K562 (cell line): Measurements from ENCODE around the gene GCN1. TPM values are rescaled to one million over a fixed set of nuclear protein-coding genes. Genes with fewer than 3 reads are reported as not detected.

Experiments used
- ATAC-seq: fragments of 200-7000 bp; cut with Tn5 transposase; 3 replicates; pipeline ENCODE4 v1.9.1; 2020; ENCODE audit warnings: moderate library complexity
- BruUV-seq: library from RNA; stranded (reverse); fragments of 400-500 nt; replicated peaks from 2 replicates; lab custom pipeline; 2021; lab: Mats Ljungman, UMichigan
- CTCF ChIA-PET: fragments of 300-600 bp; formaldehyde crosslinking; extraction: SDS; loops from one replicate; lab custom pipeline; 2021; ENCODE audit warnings: low intra/inter-chr PET ratio; lab: Yijun Ruan, JAX
- POLR2A ChIA-PET: fragments of 300-600, 350-650 bp; sonication (Branson Sonifier 250); formaldehyde crosslinking; extraction: SDS; loops from one replicate; lab custom pipeline; 2021; ENCODE audit warnings: antibody characterized with exemption, inconsistent platforms; lab: Yijun Ruan, JAX
- DNase-seq, 4 experiments: peaks; one replicate each; pipeline versions ENCODE4 v3.0.0 to v3.0.0-alpha.2; 2011 to 2018; ENCODE audit warnings: low spot score in 3 of 4, mixed read lengths in 3 of 4; ENCODE audit errors: extremely low read depth in 1 of 4
- FAIRE-seq: peaks from 2 replicates; lab custom pipeline; 2011; peaks lifted over from hg19 to GRCh38; lab: Jason Lieb, UNC
- H2AFZ ChIP-seq: 2 replicates; pipeline ENCODE4 v1.6.0; 2011; ENCODE audit warnings: low read depth, low read length, control low read depth, inconsistent platforms
- H3K27ac ChIP-seq: fragments of 200-600 bp; 3 replicates; pipeline ENCODE4 v1.8.0; 2011; ENCODE audit warnings: low read depth, mild to moderate bottlenecking, control low read depth, inconsistent platforms, low read length, moderate library complexity, mixed read lengths; ENCODE audit errors: extremely low read depth
- H3K27me3 ChIP-seq, 2 experiments: fragments of 300-600 bp in 1 of 2; 2 replicates in 1 of 2; 3 replicates in 1 of 2; pipeline versions ENCODE4 v1.6.0 to v1.8.0; 2011; ENCODE audit warnings: inconsistent platforms in 2 of 2, low read length in 2 of 2, mild to moderate bottlenecking in 1 of 2, mixed read lengths in 1 of 2, moderate library complexity in 1 of 2; ENCODE audit not compliant: control insufficient read depth in 2 of 2, insufficient read depth in 2 of 2
- H3K36me3 ChIP-seq: fragments of 300-600 bp; 3 replicates; pipeline ENCODE4 v1.8.0; 2011; ENCODE audit warnings: mild to moderate bottlenecking, low read length, inconsistent platforms; ENCODE audit not compliant: control insufficient read depth, insufficient read depth
- H3K4me1 ChIP-seq, 2 experiments: fragments of 200-600 bp in 1 of 2; replicated peaks in 1 of 2; 2 replicates in 1 of 2; 3 replicates in 1 of 2; pipeline versions ENCODE4 v1.5.1 to v1.8.0; 2011; ENCODE audit warnings: inconsistent platforms in 2 of 2, low read length in 2 of 2, mild to moderate bottlenecking in 1 of 2, mixed read lengths in 1 of 2, moderate library complexity in 1 of 2; ENCODE audit not compliant: control insufficient read depth in 2 of 2, insufficient read depth in 2 of 2
- H3K4me2 ChIP-seq: 2 replicates; pipeline ENCODE4 v1.6.1; 2011; ENCODE audit warnings: low read length, control low read depth, inconsistent platforms, mixed read lengths; ENCODE audit not compliant: insufficient read depth
- H3K4me3 ChIP-seq: fragments of 200-600 bp; sonication (generic), shearing (Covaris generic); 2 replicates; pipeline ENCODE4 v1.5.1; 2016; ENCODE audit warnings: control low read depth, inconsistent platforms
- H3K79me2 ChIP-seq: fragments of 200-600 bp; 3 replicates; pipeline ENCODE4 v1.8.0; 2011; ENCODE audit warnings: low read length, inconsistent platforms; ENCODE audit not compliant: control insufficient read depth, insufficient read depth
- H3K9ac ChIP-seq, 2 experiments: 2 replicates each; pipeline versions ENCODE4 v1.6.0 to v1.6.1; 2011; ENCODE audit warnings: low read depth in 2 of 2, low read length in 2 of 2, control low read depth in 1 of 2, inconsistent platforms in 1 of 2, mild to moderate bottlenecking in 1 of 2, mixed read lengths in 1 of 2; ENCODE audit not compliant: insufficient read depth in 1 of 2
- H3K9me1 ChIP-seq: one replicate; pipeline ENCODE4 v1.6.0; 2011; ENCODE audit warnings: inconsistent platforms, mild to moderate bottlenecking, low read length, moderate library complexity; ENCODE audit not compliant: control insufficient read depth, insufficient read depth
- H3K9me3 ChIP-seq: replicated peaks from 2 replicates; pipeline ENCODE4 v1.5.1; 2011; ENCODE audit warnings: low read depth, low read length, inconsistent platforms; ENCODE audit not compliant: control insufficient read depth, insufficient read depth
- H4K20me1 ChIP-seq: replicated peaks from 2 replicates; pipeline ENCODE4 v1.6.1; 2011; ENCODE audit warnings: low read length, inconsistent platforms, mixed read lengths; ENCODE audit not compliant: control insufficient read depth, insufficient read depth
- BMI1 ChIP-seq: fragments of 150-350 bp; IDR thresholded peaks from 2 replicates; pipeline ENCODE4 v1.6.1; 2014; ENCODE audit warnings: low read length
- CBX2 ChIP-seq: fragments of 200-600 bp; sonication (generic); IDR thresholded peaks from one replicate; pipeline ENCODE4 v1.6.1; 2012; ENCODE audit warnings: mild to moderate bottlenecking, low read length, inconsistent platforms; ENCODE audit not compliant: insufficient read depth, poor library complexity, severe bottlenecking
- KAT7 ChIP-seq: sonication (generic); formaldehyde crosslinking; IDR thresholded peaks from 2 replicates; pipeline ENCODE4 v1.8.0; 2022; ENCODE audit warnings: missing genetic modification reagents, mild to moderate bottlenecking, borderline replicate concordance
- MAFK ChIP-seq: IDR thresholded peaks from 2 replicates; pipeline ENCODE4 v1.6.1; 2011; ENCODE audit warnings: low read length, improper control_type of control experiment
- NFE2L1 ChIP-seq: fragments of 450-650 bp; IDR thresholded peaks from 2 replicates; pipeline ENCODE4 v1.6.1; 2016; ENCODE audit warnings: missing genetic modification characterization, low read depth, mild to moderate bottlenecking, missing compliant biosample characterization, moderate library complexity, borderline replicate concordance
- NONO ChIP-seq, 2 experiments: fragments of 200-400 bp in 1 of 2; fragments of 450-650 bp in 1 of 2; formaldehyde crosslinking in 1 of 2; IDR thresholded peaks; 2 replicates each; pipeline ENCODE4 v1.6.1; 2017; ENCODE audit warnings: low read depth in 2 of 2, mild to moderate bottlenecking in 2 of 2, moderate library complexity in 2 of 2, low read length in 1 of 2
- POLR3A ChIP-seq: IDR thresholded peaks from 2 replicates; pipeline ENCODE4 v1.6.1; 2011; ENCODE audit warnings: borderline replicate concordance, mild to moderate bottlenecking, moderate library complexity; ENCODE audit not compliant: insufficient read length, insufficient read depth; ENCODE audit errors: extremely low read depth
- PTTG1 ChIP-seq: fragments of 450-650 bp; IDR thresholded peaks from 2 replicates; pipeline ENCODE4 v1.6.1; 2016; ENCODE audit warnings: low read depth, mild to moderate bottlenecking, missing genetic modification characterization, missing compliant biosample characterization
- RAD51 ChIP-seq: fragments of 450-650 bp; IDR thresholded peaks from 2 replicates; pipeline ENCODE4 v1.7.1; 2016; ENCODE audit warnings: low read depth, mild to moderate bottlenecking, borderline replicate concordance
- WGBS: fragments of 100-300 bp; shearing (Covaris generic); methylation state at CpG from one replicate; pipeline ENCODE4 v1.1.6; 2016; ENCODE audit warnings: low coverage, mixed read lengths; ENCODE audit not compliant: insufficient coverage; ENCODE audit errors: missing lambda C conversion rate; 5-methylcytosine and 5-hydroxymethylcytosine counted together
- in situ Hi-C: fragments of 300-500 bp; cut with MboI; formaldehyde crosslinking; loops from 4 replicates; pipeline ENCODE4 v1.15.0; 2018; ENCODE audit warnings: inconsistent platforms, mixed read lengths
- intact Hi-C: fragments of 100-400 bp; cut with micrococcal nuclease; formaldehyde crosslinking; loops from 2 replicates; pipeline ENCODE4 v1.14.2; 2022
- polyA plus RNA-seq, 8 experiments: library from polyadenylated mRNA; depleted of rRNA in 4 of 8; stranded (reverse) in 5 of 8; unstranded in 3 of 8; fragments of >200 nt; fragmentation: Nextera tagmentation in 2 of 8; fragmentation: Illumina TruSeq in 1 of 8; extraction: Ambion mirVana in 2 of 8; extraction: Trizol in 1 of 8; gene quantifications; 2 replicates each; pipeline versions ENCODE4 v1.2.1 to v1.2.3, GENCODE V29; 2011 to 2014; ENCODE audit warnings: inconsistent platforms in 1 of 8, missing spikeins in 1 of 8
- total RNA-seq, 7 experiments: library from RNA; depleted of rRNA in 6 of 7; stranded (reverse); fragments of >200 nt in 6 of 7; fragmentation: Illumina TruSeq in 2 of 7; extraction: Trizol in 2 of 7; gene quantifications; 2 replicates each; pipeline versions ENCODE4 v1.2.1 to v1.2.3, GENCODE V29; 2011 to 2021; ENCODE audit warnings: low replicate concordance in 1 of 7
- TF ChIP-seq, protein P1 (sequence below), 3 experiments: fragments of 200-800 bp in 1 of 3; sonication (Bioruptor generic) in 1 of 3; sonication (generic) in 1 of 3; formaldehyde crosslinking in 1 of 3; IDR thresholded peaks; 2 replicates each; pipeline versions ENCODE4 v1.6.1 to v1.8.0; 2016 to 2022; ENCODE audit warnings: mild to moderate bottlenecking in 2 of 3, missing compliant biosample characterization in 2 of 3, missing genetic modification characterization in 2 of 3, missing genetic modification reagents in 1 of 3
- TF ChIP-seq, protein P2 (sequence below): fragments of 250-450 bp; sonication (Bioruptor Pico); IDR thresholded peaks from 2 replicates; pipeline ENCODE4 v1.4.0; 2020; ENCODE audit warnings: mild to moderate bottlenecking
- TF ChIP-seq, protein P3 (sequence below): sonication (generic); formaldehyde crosslinking; IDR thresholded peaks from 2 replicates; pipeline ENCODE4 v1.9.0; 2022; ENCODE audit warnings: mild to moderate bottlenecking, missing genetic modification reagents
- TF ChIP-seq, protein P4 (sequence below): sonication (generic); formaldehyde crosslinking; IDR thresholded peaks from 2 replicates; pipeline ENCODE4 v1.8.0; 2022; ENCODE audit warnings: mild to moderate bottlenecking, missing genetic modification reagents
- TF ChIP-seq, protein P5 (sequence below): fragments of 250-450 bp; sonication (Bioruptor Pico); IDR thresholded peaks from 2 replicates; pipeline ENCODE4 v1.9.0; 2021; ENCODE audit warnings: mild to moderate bottlenecking
- TF ChIP-seq, protein P6 (sequence below): fragments of 450-650 bp; conservative IDR thresholded peaks from 2 replicates; pipeline ENCODE4 v1.6.1; 2016; ENCODE audit warnings: missing genetic modification characterization, low read depth, mild to moderate bottlenecking, missing compliant biosample characterization, moderate library complexity

The GCN1 gene
- total and polyA plus RNA-seq, 9 of the 15 experiments (the other 6 are each of a cell fraction or from before 2014, with no cell fraction given): 11.9 to 190 (median 51.7) TPM

DNA sequence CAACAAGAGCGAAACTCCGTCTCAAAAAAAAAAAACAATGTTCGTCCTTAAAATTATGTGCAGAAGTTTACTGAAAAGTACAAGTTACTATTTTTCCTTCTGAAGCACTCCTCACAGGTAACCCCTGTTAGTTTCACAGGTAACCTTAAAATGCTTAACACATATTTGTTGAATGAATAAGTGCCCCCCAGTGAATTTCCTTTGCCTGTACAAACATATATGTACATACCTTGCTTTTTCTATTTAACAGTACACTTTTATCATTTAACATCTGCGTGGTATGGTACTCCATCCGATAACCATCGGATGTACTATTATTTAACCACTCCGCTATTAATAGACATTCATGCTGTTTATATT, 76.6 kb downstream of the GCN1 start:
- Histone ChIP-seq H3K79me2 (peaks cover 56% of the 10 kb centered on the region), H3K4me1 (peaks cover 15 to 21% of the 10 kb centered on the region in 2 experiments; a peak in 4 of 5 replicates), H2AFZ (0 out of 2 replicates have a peak overlapping the region, but pooled peaks have one; percentile 16), H4K20me1 (peaks cover 10% of the 10 kb centered on the region; the same call in 1 of the 2 replicates), H3K27me3 (no peaks in the 10 kb centered on the region), H3K36me3 (peaks cover 30% of the 10 kb centered on the region), H3K4me2 (peak overlapping the region; percentile 88), H3K9me3 (no peaks in the 10 kb centered on the region), H3K9me1 (peaks cover 6% of the 10 kb centered on the region), H3K27ac (no peak overlapping the region; the same call in 2 of the 3 replicates), H3K9ac (peak overlapping the region; percentile 73 to 96; a peak in 3 of 4 replicates), H3K4me3 (peak overlapping the region; percentile 75)
- CTCF ChIA-PET: no interaction called here
- in situ Hi-C loops (no loop called here), intact Hi-C loops (loop anchor here (10.0 kb wide), 1 partner anchor 177 kb away; the partner anchor contains the start of genes RNU4-1 and RNU4-2)
- TF ChIP-seq NFE2L1 (tag) (no peak), POLR3A (no peak), RAD51 (no peak), PTTG1 (tag) (no peak), BMI1 (no peak), NONO (IDR thresholded peaks at IDR 0.05; ENCODE audit: low read depth in 2 of 2, low read length in 1 of 2) (no peak), CBX2 (no peak), MAFK (no peak), KAT7 (CRISPR knock-in tag) (no peak)
- TF ChIP-seq, protein P1, sequence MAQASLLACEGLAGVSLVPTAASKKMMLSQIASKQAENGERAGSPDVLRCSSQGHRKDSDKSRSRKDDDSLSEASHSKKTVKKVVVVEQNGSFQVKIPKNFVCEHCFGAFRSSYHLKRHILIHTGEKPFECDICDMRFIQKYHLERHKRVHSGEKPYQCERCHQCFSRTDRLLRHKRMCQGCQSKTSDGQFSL (CRISPR knock-in tag; IDR thresholded peaks at IDR 0.05): no peak
- TF ChIP-seq, protein P1 (tag; IDR thresholded peaks at IDR 0.05): no peak
- TF ChIP-seq, protein P2, sequence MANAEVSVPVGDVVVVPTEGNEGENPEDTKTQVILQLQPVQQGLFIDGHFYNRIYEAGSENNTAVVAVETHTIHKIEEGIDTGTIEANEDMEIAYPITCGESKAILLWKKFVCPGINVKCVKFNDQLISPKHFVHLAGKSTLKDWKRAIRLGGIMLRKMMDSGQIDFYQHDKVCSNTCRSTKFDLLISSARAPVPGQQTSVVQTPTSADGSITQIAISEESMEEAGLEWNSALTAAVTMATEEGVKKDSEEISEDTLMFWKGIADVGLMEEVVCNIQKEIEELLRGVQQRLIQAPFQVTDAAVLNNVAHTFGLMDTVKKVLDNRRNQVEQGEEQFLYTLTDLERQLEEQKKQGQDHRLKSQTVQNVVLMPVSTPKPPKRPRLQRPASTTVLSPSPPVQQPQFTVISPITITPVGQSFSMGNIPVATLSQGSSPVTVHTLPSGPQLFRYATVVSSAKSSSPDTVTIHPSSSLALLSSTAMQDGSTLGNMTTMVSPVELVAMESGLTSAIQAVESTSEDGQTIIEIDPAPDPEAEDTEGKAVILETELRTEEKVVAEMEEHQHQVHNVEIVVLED: no peak
- TF ChIP-seq, protein P3, sequence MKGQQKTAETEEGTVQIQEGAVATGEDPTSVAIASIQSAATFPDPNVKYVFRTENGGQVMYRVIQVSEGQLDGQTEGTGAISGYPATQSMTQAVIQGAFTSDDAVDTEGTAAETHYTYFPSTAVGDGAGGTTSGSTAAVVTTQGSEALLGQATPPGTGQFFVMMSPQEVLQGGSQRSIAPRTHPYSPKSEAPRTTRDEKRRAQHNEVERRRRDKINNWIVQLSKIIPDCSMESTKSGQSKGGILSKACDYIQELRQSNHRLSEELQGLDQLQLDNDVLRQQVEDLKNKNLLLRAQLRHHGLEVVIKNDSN (CRISPR knock-in tag): no peak
- TF ChIP-seq, protein P4, sequence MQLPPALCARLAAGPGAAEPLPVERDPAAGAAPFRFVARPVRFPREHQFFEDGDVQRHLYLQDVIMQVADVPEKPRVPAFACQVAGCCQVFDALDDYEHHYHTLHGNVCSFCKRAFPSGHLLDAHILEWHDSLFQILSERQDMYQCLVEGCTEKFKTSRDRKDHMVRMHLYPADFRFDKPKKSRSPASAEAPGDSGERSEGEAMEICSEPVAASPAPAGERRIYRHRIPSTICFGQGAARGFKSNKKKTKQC (CRISPR knock-in tag): no peak
- TF ChIP-seq, protein P5, sequence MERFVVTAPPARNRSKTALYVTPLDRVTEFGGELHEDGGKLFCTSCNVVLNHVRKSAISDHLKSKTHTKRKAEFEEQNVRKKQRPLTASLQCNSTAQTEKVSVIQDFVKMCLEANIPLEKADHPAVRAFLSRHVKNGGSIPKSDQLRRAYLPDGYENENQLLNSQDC (CRISPR knock-in tag): no peak
- TF ChIP-seq, protein P6, sequence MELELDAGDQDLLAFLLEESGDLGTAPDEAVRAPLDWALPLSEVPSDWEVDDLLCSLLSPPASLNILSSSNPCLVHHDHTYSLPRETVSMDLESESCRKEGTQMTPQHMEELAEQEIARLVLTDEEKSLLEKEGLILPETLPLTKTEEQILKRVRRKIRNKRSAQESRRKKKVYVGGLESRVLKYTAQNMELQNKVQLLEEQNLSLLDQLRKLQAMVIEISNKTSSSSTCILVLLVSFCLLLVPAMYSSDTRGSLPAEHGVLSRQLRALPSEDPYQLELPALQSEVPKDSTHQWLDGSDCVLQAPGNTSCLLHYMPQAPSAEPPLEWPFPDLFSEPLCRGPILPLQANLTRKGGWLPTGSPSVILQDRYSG (tag): no peak
- ATAC-seq (no peak), FAIRE-seq (no peak), DNase-seq (no peak)
- TSS peak; percentile 79 for BruUV-seq
- WGBS: 3% methylated on average over 7 of the region's 7 CpGs
- POLR2A ChIA-PET: interaction anchor here (0.6 to 6.8 kb wide), 15 partner anchors 9 to 437 kb away, joined by 3 to 54 read pairs (median 3); partner anchors contain the start of genes RNU4-1, RNU4-2 and RPLP0
